H1 (cell line): Measurements from ENCODE around the gene TSPAN9. TPM values are rescaled to one million over a fixed set of nuclear protein-coding genes. Genes with fewer than 3 reads are reported as not detected.

Source experiments
- CTCF ChIA-PET: fragments of 300-600 bp; sonication (Branson Sonifier 250); formaldehyde crosslinking; loops from one replicate; lab custom pipeline; 2021; ENCODE audit not compliant: partially characterized antibody; lab: Charles Lee
- POLR2A ChIA-PET: fragments of 300-600 bp; sonication (Branson Sonifier 250); formaldehyde crosslinking; loops from one replicate; lab custom pipeline; 2021; ENCODE audit warnings: inconsistent platforms; ENCODE audit not compliant: partially characterized antibody; lab: Charles Lee
- DNase-seq, 2 experiments: peaks; one replicate each; pipeline versions ENCODE4 v3.0.0 to v3.0.0-alpha.2; 2010 to 2022; ENCODE audit warnings: low spot score in 2 of 2, low read depth in 1 of 2, mixed read lengths in 1 of 2
- FAIRE-seq: peaks from 2 replicates; lab custom pipeline; 2011; peaks lifted over from hg19 to GRCh38; lab: Jason Lieb, UNC
- H2AFZ ChIP-seq: 2 replicates; pipeline ENCODE4 v1.8.1; 2012; ENCODE audit warnings: low read length, inconsistent platforms
- H2AK5ac ChIP-seq: 2 replicates; pipeline ENCODE4 v1.6.1; 2013; ENCODE audit warnings: low read depth, low read length
- H2BK120ac ChIP-seq: replicated peaks from 2 replicates; pipeline ENCODE3; 2013; ENCODE audit warnings: low read depth, low read length, inconsistent platforms
- H2BK12ac ChIP-seq: 2 replicates; pipeline ENCODE4 v1.6.1; 2013; ENCODE audit warnings: low read depth, low read length
- H2BK15ac ChIP-seq: 2 replicates; pipeline ENCODE4 v1.6.1; 2013; ENCODE audit warnings: low read length
- H2BK20ac ChIP-seq: 2 replicates; pipeline ENCODE4 v1.6.1; 2013; ENCODE audit warnings: low read length
- H2BK5ac ChIP-seq: 2 replicates; pipeline ENCODE4 v1.6.1; 2013; ENCODE audit warnings: low read depth, low read length
- H3K14ac ChIP-seq: 2 replicates; pipeline ENCODE4 v1.6.1; 2013; ENCODE audit warnings: inconsistent platforms; ENCODE audit not compliant: insufficient read length
- H3K18ac ChIP-seq: 2 replicates; pipeline ENCODE4 v1.6.1; 2013; ENCODE audit warnings: low read length; ENCODE audit errors: extremely low read depth
- H3K23ac ChIP-seq: 2 replicates; pipeline ENCODE4 v1.6.1; 2013; ENCODE audit warnings: inconsistent platforms; ENCODE audit not compliant: insufficient read length
- H3K23me2 ChIP-seq: 2 replicates; pipeline ENCODE4 v1.6.1; 2013; ENCODE audit warnings: low read depth, low read length
- H3K27ac ChIP-seq: 2 replicates; pipeline ENCODE4 v1.6.1; 2011; ENCODE audit warnings: low read depth, low read length, inconsistent platforms
- H3K27me3 ChIP-seq, 4 experiments: replicated peaks in 1 of 4; 1 replicate in 1 of 4; 2 replicates in 3 of 4; pipeline versions ENCODE4 v1.6.1 to v1.8.1; 2011 to 2013; ENCODE audit warnings: low read length in 3 of 4, mild to moderate bottlenecking in 3 of 4, inconsistent platforms in 2 of 4, mixed read lengths in 2 of 4, moderate library complexity in 1 of 4; ENCODE audit not compliant: control insufficient read depth in 3 of 4, insufficient read depth in 3 of 4; ENCODE audit errors: extremely low read depth in 1 of 4
- H3K36me3 ChIP-seq, 4 experiments: 2 replicates each; pipeline versions ENCODE4 v1.6.1 to v1.8.1; 2011 to 2013; ENCODE audit warnings: mild to moderate bottlenecking in 4 of 4, low read length in 3 of 4, moderate library complexity in 2 of 4, control low read depth in 1 of 4, inconsistent platforms in 1 of 4; ENCODE audit not compliant: insufficient read depth in 4 of 4, control insufficient read depth in 2 of 4
- H3K4ac ChIP-seq: replicated peaks from 2 replicates; pipeline ENCODE3; 2013; ENCODE audit warnings: low read length, low read depth, mixed read lengths, inconsistent platforms; ENCODE audit not compliant: insufficient read length
- H3K4me1 ChIP-seq, 4 experiments: replicated peaks in 1 of 4; 1 replicate in 1 of 4; 2 replicates in 3 of 4; pipeline versions ENCODE4 v1.6.1 to v1.8.1; 2011 to 2013; ENCODE audit warnings: low read length in 3 of 4, inconsistent platforms in 2 of 4, mixed read lengths in 1 of 4; ENCODE audit not compliant: insufficient read depth in 4 of 4, control insufficient read depth in 3 of 4
- H3K4me2 ChIP-seq, 2 experiments: 2 replicates each; pipeline versions ENCODE4 v1.6.1 to v1.8.1; 2011 to 2013; ENCODE audit warnings: low read depth in 2 of 2, low read length in 2 of 2, control low read depth in 1 of 2, inconsistent platforms in 1 of 2, mild to moderate bottlenecking in 1 of 2; ENCODE audit not compliant: insufficient read depth in 1 of 2
- H3K4me3 ChIP-seq, 4 experiments: fragments of 200-600, 300-600 bp in 1 of 4; sonication (generic), shearing (Covaris generic), sonication (Bioruptor Twin) in 1 of 4; 2 replicates each; pipeline versions ENCODE4 v1.5.1 to v1.8.1; 2011 to 2016; ENCODE audit warnings: low read length in 4 of 4, low read depth in 3 of 4, control low read depth in 2 of 4, inconsistent platforms in 2 of 4, mild to moderate bottlenecking in 2 of 4, mixed read lengths in 1 of 4, moderate library complexity in 1 of 4; ENCODE audit not compliant: insufficient read depth in 2 of 4; ENCODE audit errors: extremely low read depth in 1 of 4
- H3K56ac ChIP-seq: replicated peaks from 2 replicates; pipeline ENCODE3; 2013; ENCODE audit warnings: low read depth, mild to moderate bottlenecking, mixed read lengths, low read length, inconsistent platforms; ENCODE audit not compliant: insufficient read length
- H3K79me1 ChIP-seq: 2 replicates; pipeline ENCODE4 v1.6.1; 2013; ENCODE audit warnings: low read depth, low read length, control low read depth
- H3K79me2 ChIP-seq, 2 experiments: 2 replicates each; pipeline versions ENCODE4 v1.6.1 to v1.8.1; 2012 to 2013; ENCODE audit warnings: low read length in 2 of 2, mild to moderate bottlenecking in 2 of 2, inconsistent platforms in 1 of 2; ENCODE audit not compliant: insufficient read depth in 2 of 2, control insufficient read depth in 1 of 2
- H3K9ac ChIP-seq, 4 experiments: replicated peaks in 1 of 4; 1 replicate in 1 of 4; 2 replicates in 3 of 4; pipeline versions ENCODE4 v1.6.1 to v1.8.1; 2011 to 2013; ENCODE audit warnings: low read depth in 3 of 4, low read length in 3 of 4, control low read depth in 2 of 4, mild to moderate bottlenecking in 2 of 4, moderate library complexity in 2 of 4, inconsistent platforms in 1 of 4; ENCODE audit errors: extremely low read depth in 1 of 4
- H3K9me3 ChIP-seq, 2 experiments: 2 replicates each; pipeline versions ENCODE4 v1.6.1 to v1.8.1; 2012 to 2013; ENCODE audit warnings: mild to moderate bottlenecking in 2 of 2, moderate library complexity in 2 of 2, control low read depth in 1 of 2, inconsistent platforms in 1 of 2, low read depth in 1 of 2, low read length in 1 of 2, mixed read lengths in 1 of 2; ENCODE audit not compliant: insufficient read depth in 2 of 2
- H4K20me1 ChIP-seq, 2 experiments: replicated peaks in 1 of 2; 2 replicates each; pipeline versions ENCODE3 to v1.8.1; 2011 to 2013; ENCODE audit warnings: inconsistent platforms in 2 of 2, low read length in 2 of 2, mild to moderate bottlenecking in 1 of 2; ENCODE audit not compliant: insufficient read depth in 2 of 2, control insufficient read depth in 1 of 2
- H4K5ac ChIP-seq: 2 replicates; pipeline ENCODE4 v1.6.1; 2013; ENCODE audit warnings: low read length, low read depth, mixed read lengths, inconsistent platforms; ENCODE audit not compliant: insufficient read length
- H4K8ac ChIP-seq: 2 replicates; pipeline ENCODE4 v1.8.0; 2013; ENCODE audit warnings: mild to moderate bottlenecking, moderate library complexity, low read length, inconsistent platforms; ENCODE audit not compliant: insufficient read depth; ENCODE audit errors: extremely low read depth
- H4K91ac ChIP-seq: replicated peaks from 2 replicates; pipeline ENCODE3; 2013; ENCODE audit warnings: low read length, mixed read lengths, inconsistent platforms; ENCODE audit not compliant: insufficient read length
- EGR1 ChIP-seq: IDR thresholded peaks from 2 replicates; pipeline ENCODE4 v1.6.1; 2011; ENCODE audit warnings: low read depth, low read length, borderline replicate concordance
- EZH2 ChIP-seq: fragments of 200-600 bp; sonication (generic); IDR thresholded peaks from 2 replicates; pipeline ENCODE4 v1.7.1; 2012; ENCODE audit warnings: low read depth, mild to moderate bottlenecking, moderate library complexity, low read length, inconsistent platforms; ENCODE audit not compliant: severe bottlenecking
- HDAC2 ChIP-seq, 2 experiments: fragments of 300-600 bp in 1 of 2; sonication (generic) in 1 of 2; IDR thresholded peaks; 2 replicates each; pipeline ENCODE4 v1.6.1; 2011 to 2012; ENCODE audit warnings: low read depth in 2 of 2, low read length in 2 of 2, mild to moderate bottlenecking in 2 of 2, moderate library complexity in 2 of 2, borderline replicate concordance in 1 of 2, inconsistent platforms in 1 of 2
- POLR2A ChIP-seq, 2 experiments: IDR thresholded peaks; 1 replicate in 1 of 2; 2 replicates in 1 of 2; pipeline ENCODE4 v1.6.1; 2011; ENCODE audit warnings: low read depth in 2 of 2, low read length in 2 of 2, mild to moderate bottlenecking in 2 of 2; ENCODE audit errors: control extremely low read depth in 1 of 2
- RBBP5 ChIP-seq: IDR thresholded peaks from 2 replicates; pipeline ENCODE4 v1.7.1; 2012; ENCODE audit warnings: low read depth, mild to moderate bottlenecking, inconsistent platforms, low read length, moderate library complexity, borderline replicate concordance
- RFX5 ChIP-seq: IDR thresholded peaks from 2 replicates; pipeline ENCODE4 v1.6.1; 2011; ENCODE audit warnings: low read depth, low read length, improper control_type of control experiment, borderline replicate concordance
- SP4 ChIP-seq: IDR thresholded peaks from 2 replicates; pipeline ENCODE4 v1.6.1; 2012; ENCODE audit warnings: low read length, inconsistent platforms
- TCF12 ChIP-seq: IDR thresholded peaks from 2 replicates; pipeline ENCODE4 v1.6.1; 2011; ENCODE audit warnings: low read depth, mild to moderate bottlenecking, low read length
- WGBS, 2 experiments: shearing (Covaris generic) in 1 of 2; methylation state at CpG; one replicate each; pipeline versions ENCODE4 v1.1.6 to v1.1.7; 2013 to 2015; ENCODE audit warnings: low lambda C conversion rate in 2 of 2, mixed read lengths in 2 of 2, inconsistent platforms in 1 of 2, low coverage in 1 of 2, missing lambda C conversion rate in 1 of 2; ENCODE audit not compliant: insufficient replicate concordance in 2 of 2, insufficient coverage in 1 of 2, insufficient read length in 1 of 2; ENCODE audit errors: extremely low coverage in 1 of 2, missing lambda C conversion rate in 1 of 2; 5-methylcytosine and 5-hydroxymethylcytosine counted together
- polyA plus RNA-seq, 7 experiments: library from polyadenylated mRNA; depleted of rRNA in 3 of 7; stranded (reverse) in 5 of 7; unstranded in 2 of 7; fragments of >200 nt in 5 of 7; fragments of 200-250 nt in 2 of 7; gene quantifications; 1 replicate in 5 of 7; 2 replicates in 1 of 7; 4 replicates in 1 of 7; pipeline versions ENCODE4 v1.2.1 to v1.2.3, GENCODE V29; 2011 to 2013; ENCODE audit warnings: missing spikeins in 2 of 7, mixed read lengths in 2 of 7
- total RNA-seq: library from RNA; stranded (reverse); fragmentation: NEBNext Ultra II Directional; extraction: Animal tissue kit (Norgen Biotek cat#: 25700); gene quantifications from 2 replicates; pipeline ENCODE4 v1.2.1, GENCODE V29; 2021

The TSPAN9 gene
- total and polyA plus RNA-seq, 2 of the 8 experiments (the other 6 are each of a cell fraction or from before 2014, with no cell fraction given): 11.5 to 29.1 TPM

- H3K9ac ChIP-seq: no peak overlapping the region
- H2BK12ac ChIP-seq: no peak overlapping the region
- H2AK5ac ChIP-seq: no peak overlapping the region
- no peak overlapping the region for H4K8ac ChIP-seq
- H2AFZ ChIP-seq: no peak overlapping the region
- H4K20me1 ChIP-seq: no peaks in the 10 kb centered on the region
- no peak overlapping the region for H3K4me3 ChIP-seq
- H3K4me1 ChIP-seq: peaks cover 0 to 5% (median 2%) of the 10 kb centered on the region in 4 experiments; a peak in 4 of 7 replicates
- H2BK120ac ChIP-seq: no peak overlapping the region
- no peaks in the 10 kb centered on the region for H3K36me3 ChIP-seq
- H3K14ac ChIP-seq: no peak overlapping the region
- no peak overlapping the region for H3K23ac ChIP-seq
- FAIRE-seq (no peak), DNase-seq (no peak)
- no peak overlapping the region for H3K56ac ChIP-seq
- H4K5ac ChIP-seq: no peak overlapping the region
- H2BK15ac ChIP-seq: no peak overlapping the region
- no peak overlapping the region for H2BK5ac ChIP-seq
- H3K79me1 ChIP-seq: no peaks in the 10 kb centered on the region
- POLR2A ChIA-PET: interaction anchor here (0.9 kb wide), 1 partner anchor 11 kb away, joined by 3 read pairs; no protein-coding TSS in a partner anchor
- no peak overlapping the region for H3K4me2 ChIP-seq
- H3K27me3 ChIP-seq: no peaks in the 10 kb centered on the region
- WGBS, 2 experiments: 92% methylated on average over 8 of the region's 8 CpGs; no CpG with 5 or more reads in 1 of the 2 experiments
- no peaks in the 10 kb centered on the region for H3K79me2 ChIP-seq
- H3K9me3 ChIP-seq: no peaks in the 10 kb centered on the region
- H3K4ac ChIP-seq: no peak overlapping the region
- no peak overlapping the region for H2BK20ac ChIP-seq
- no peak overlapping the region for H3K27ac ChIP-seq
- H3K18ac ChIP-seq: no peak overlapping the region
- H3K23me2 ChIP-seq: no peaks in the 10 kb centered on the region
- no peak overlapping the region for H4K91ac ChIP-seq
- CTCF ChIA-PET: interaction anchor here (1.3 to 6.5 kb wide), 10 partner anchors 9 to 153 kb away, joined by 3 to 66 read pairs (median 7); no protein-coding TSS in a partner anchor
- TF ChIP-seq EZH2: no peak
- no peak for TF ChIP-seq TCF12
- no peak for TF ChIP-seq SP4
- no peak for TF ChIP-seq HDAC2 (IDR thresholded peaks at IDR 0.05; ENCODE audit: borderline replicate concordance in 1 of 2, low read depth in 2 of 2, low read length in 2 of 2)
- no peak for TF ChIP-seq RBBP5
- no peak for TF ChIP-seq RFX5
- no peak for TF ChIP-seq EGR1
- TF ChIP-seq POLR2A (IDR thresholded peaks at IDR 0.05; ENCODE audit: control extremely low read depth in 1 of 2, low read depth in 2 of 2, low read length in 2 of 2): no peak
These were observed 211.5 kb downstream of the TSPAN9 start for GRCh38 chr12:3288690-3289089.
